Mononuclear cell (primary cell): ENCODE measurements around the gene SSBP3. TPM values are rescaled to one million over a fixed set of nuclear protein-coding genes. Genes with fewer than 3 reads are reported as not detected.
"Not testable (repeated sequence)": the region's sequence is repeated elsewhere in the genome, so short reads cannot be mapped to it uniquely, and the experiment has no call there.

Experiments used
- H3K27me3 ChIP-seq: 2 replicates; pipeline ENCODE4 v1.6.0; 2011; ENCODE audit warnings: low read length, control low read depth; ENCODE audit not compliant: insufficient read depth
- H3K4me1 ChIP-seq: 2 replicates; pipeline ENCODE4 v1.5.1; 2011; ENCODE audit warnings: mild to moderate bottlenecking, low read length, control low read depth; ENCODE audit not compliant: insufficient read depth
- H3K4me3 ChIP-seq: 2 replicates; pipeline ENCODE4 v1.5.1; 2011; ENCODE audit warnings: mild to moderate bottlenecking, low read length, moderate library complexity
- H3K9me3 ChIP-seq: 2 replicates; pipeline ENCODE4 v1.5.1; 2011; ENCODE audit warnings: low read depth, mild to moderate bottlenecking, control low read depth, low read length
- total RNA-seq: library from RNA; depleted of rRNA; stranded (reverse); fragments of >200 nt; gene quantifications from one replicate; pipeline ENCODE4 v1.2.3, GENCODE V29; 2012

Gene SSBP3
- total RNA-seq, 1 donor = 20.8 TPM

- H3K4me1 ChIP-seq, H3K27me3 ChIP-seq, H3K4me3 ChIP-seq, H3K9me3 ChIP-seq: not testable (repeated sequence)
Measured at GRCh38 chr1:54345548-54345947, 60.6 kb downstream of the SSBP3 start.

DNA sequence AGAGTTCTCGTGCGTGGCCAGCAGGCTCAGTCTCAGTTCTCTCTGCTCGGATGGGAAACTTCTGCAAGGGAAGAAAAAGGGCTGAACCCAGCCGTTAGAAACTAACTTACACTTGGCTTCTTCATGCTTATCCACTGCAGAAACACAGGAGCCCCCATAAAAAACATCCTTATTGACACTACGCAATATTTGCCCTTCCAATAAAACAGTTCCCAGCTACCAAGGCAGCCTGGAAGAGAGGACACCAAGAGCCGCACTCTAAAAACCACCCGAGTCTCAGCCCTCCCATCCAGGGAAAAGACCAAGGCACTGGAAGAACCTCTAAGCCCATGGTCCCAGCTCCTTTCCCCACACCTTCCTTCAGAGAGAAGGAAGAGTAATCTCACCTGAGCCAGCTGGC is 61.1 kb downstream of the SSBP3 start:
- no peaks in the 10 kb centered on the region for H3K4me1 ChIP-seq
- H3K27me3 ChIP-seq = no peaks in the 10 kb centered on the region
- H3K9me3 ChIP-seq = no peaks in the 10 kb centered on the region
- no peak overlapping the region for H3K4me3 ChIP-seq

DNA sequence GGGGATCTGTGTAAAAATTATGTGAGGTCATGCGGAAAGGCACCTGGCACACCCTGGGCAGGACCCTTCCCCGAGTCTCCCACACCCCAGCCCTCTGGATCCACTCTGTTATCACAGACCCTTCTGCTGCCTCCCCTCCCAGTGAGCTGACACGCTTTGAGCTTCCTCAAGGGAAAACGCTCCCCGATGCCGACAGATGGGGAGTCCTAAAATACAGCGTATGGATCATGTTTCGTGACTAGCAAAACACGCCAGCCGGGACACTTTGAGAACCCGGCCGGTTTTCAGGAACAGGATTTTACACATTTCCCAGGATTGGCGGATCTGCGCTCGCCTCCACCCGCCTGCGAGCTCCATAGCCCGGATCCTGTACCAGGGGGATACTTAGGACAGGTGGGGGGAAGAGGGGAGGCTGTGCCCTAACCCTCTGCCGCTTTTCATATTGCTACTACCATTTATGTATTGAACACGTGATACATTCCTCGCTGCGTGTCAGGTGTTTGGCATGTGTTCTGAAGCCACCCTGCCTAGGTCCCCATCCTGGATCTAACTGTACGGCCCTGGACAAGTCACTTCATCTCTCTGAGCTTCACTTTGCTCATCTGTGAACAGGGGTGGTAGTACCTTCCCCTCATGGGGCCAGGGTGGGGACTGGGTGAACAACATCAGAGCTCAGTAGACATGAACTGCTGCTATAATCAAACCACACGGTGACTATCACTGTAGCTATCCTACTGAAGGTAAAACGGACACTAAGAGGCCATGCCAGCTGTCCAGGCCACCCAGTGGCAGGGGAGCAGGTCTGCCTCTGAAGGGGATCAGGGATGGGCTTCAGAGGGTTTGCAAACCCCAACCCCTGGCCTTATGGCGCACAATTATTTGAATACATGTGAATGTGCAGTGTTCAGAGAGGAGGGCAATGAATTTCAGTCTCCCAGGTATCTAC is 63.2 kb downstream of the SSBP3 start:
- Histone ChIP-seq H3K9me3 (no peaks in the 10 kb centered on the region), H3K4me1 (peaks cover 4% of the 10 kb centered on the region), H3K27me3 (no peaks in the 10 kb centered on the region), H3K4me3 (no peak overlapping the region)

- Histone ChIP-seq H3K4me3 (no peak overlapping the region), H3K9me3 (no peaks in the 10 kb centered on the region), H3K4me1 (peaks cover 4% of the 10 kb centered on the region), H3K27me3 (no peaks in the 10 kb centered on the region)
Measured at GRCh38 chr1:54342288-54342687, 63.9 kb downstream of the SSBP3 start.

DNA sequence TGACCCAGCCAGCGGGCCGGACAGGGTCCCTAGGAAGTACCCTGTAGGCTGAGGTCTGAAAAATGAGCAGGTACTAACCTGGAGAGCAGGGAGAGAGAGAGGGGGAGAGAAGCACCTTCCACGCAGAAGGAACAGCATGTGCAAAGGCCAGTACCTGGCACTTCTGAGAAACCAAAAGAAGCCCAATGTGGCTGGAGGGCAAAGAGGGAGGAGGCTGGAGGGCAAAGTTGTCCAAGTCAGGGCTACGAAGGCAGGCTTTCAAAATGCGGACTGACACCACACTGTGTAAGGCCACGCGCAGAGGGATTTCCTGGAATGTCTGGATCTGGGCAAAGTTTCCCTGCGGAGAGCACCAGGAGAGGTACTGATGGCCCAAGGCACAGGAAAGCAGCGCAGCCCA is 64.4 kb downstream of the SSBP3 start:
- Histone ChIP-seq H3K4me3 (no peak overlapping the region), H3K27me3 (no peaks in the 10 kb centered on the region), H3K9me3 (no peaks in the 10 kb centered on the region), H3K4me1 (peaks cover 4% of the 10 kb centered on the region)

DNA sequence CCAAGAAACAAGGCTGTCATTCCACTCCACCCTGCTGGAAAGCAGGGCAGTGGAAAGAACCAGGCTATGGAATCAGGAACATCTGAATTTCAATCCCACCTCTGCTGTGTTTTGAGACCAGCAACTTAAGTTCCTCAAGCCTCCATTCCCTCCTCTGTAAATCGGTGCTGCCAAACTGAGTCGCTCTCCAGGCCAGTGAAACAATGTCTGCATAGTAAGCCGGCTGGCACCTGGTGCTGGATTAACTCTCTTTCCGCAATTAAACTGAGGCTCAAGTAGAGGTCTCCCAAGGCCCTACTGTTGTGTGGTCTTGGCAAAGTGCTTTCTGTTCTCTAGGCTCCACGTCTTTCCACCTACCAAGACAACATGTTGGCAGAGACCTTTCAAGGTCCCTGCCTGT is 65.3 kb downstream of the SSBP3 start:
- Histone ChIP-seq H3K9me3 (no peaks in the 10 kb centered on the region), H3K4me1 (peaks cover 4% of the 10 kb centered on the region), H3K27me3 (no peaks in the 10 kb centered on the region), H3K4me3 (no peak overlapping the region)

- H3K4me1 ChIP-seq = peaks cover 4% of the 10 kb centered on the region
Measured at GRCh38 chr1:54340434-54340833, 65.8 kb downstream of the SSBP3 start.

GRCh38 chr1:54339126-54339525 is 67.1 kb downstream of the SSBP3 start:
- H3K27me3 ChIP-seq = no peaks in the 10 kb centered on the region
- peaks cover 4% of the 10 kb centered on the region for H3K4me1 ChIP-seq
- no peaks in the 10 kb centered on the region for H3K9me3 ChIP-seq
- H3K4me3 ChIP-seq = no peak overlapping the region

More at GRCh38 chr1:54340434-54340833, 65.8 kb downstream of the SSBP3 start:
- Histone ChIP-seq H3K27me3 (no peaks in the 10 kb centered on the region), H3K9me3 (no peaks in the 10 kb centered on the region), H3K4me3 (no peak overlapping the region)

DNA sequence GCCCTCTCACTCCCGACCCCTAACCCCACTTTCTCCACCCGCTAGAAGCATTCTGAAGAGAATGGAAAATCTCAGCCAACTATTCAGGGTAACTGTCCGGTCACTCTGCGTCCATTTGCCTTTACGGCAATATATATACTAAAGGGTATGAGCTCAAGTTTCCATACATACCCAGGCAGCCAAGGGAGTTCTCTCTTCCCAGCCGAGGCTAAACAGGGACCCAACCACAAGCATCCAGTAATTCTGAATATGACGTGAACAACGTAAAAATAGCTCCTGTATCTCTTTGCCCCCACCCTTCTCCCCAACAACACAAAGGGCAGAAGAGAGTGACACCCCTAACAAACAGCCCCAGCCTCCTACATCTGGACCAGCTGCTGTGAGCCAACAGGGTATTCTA is 67.7 kb downstream of the SSBP3 start:
- Histone ChIP-seq H3K4me1 (peaks cover 4% of the 10 kb centered on the region), H3K27me3 (no peaks in the 10 kb centered on the region), H3K4me3 (no peak overlapping the region), H3K9me3 (no peaks in the 10 kb centered on the region)

DNA sequence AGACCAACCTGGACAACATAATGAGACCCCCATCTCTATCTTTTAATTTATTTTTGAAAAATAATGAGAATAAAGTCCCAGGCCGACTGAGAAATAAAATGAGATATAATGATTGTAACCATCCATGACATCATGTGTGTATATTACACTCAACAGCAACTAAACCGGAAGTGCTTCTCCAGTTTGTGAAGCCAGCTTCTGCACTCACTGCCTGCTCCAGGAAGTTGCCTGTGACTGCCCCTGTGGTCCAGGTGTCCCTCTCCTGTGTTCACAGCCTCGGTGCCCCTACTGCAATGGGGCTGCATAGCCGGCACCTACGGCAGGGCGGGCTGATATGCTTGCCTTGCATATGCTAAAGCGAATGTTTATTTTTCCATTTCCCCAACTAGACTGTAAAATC is 68.3 kb downstream of the SSBP3 start:
- Histone ChIP-seq H3K27me3 (no peaks in the 10 kb centered on the region), H3K4me3 (no peak overlapping the region), H3K4me1 (peaks cover 6% of the 10 kb centered on the region), H3K9me3 (no peaks in the 10 kb centered on the region)

GRCh38 chr1:54337034-54337433 is 69.2 kb downstream of the SSBP3 start:
- Histone ChIP-seq H3K9me3 (no peaks in the 10 kb centered on the region), H3K27me3 (no peaks in the 10 kb centered on the region), H3K4me3 (no peak overlapping the region), H3K4me1 (peaks cover 9% of the 10 kb centered on the region)

- Histone ChIP-seq H3K9me3 (no peaks in the 10 kb centered on the region), H3K4me3 (no peak overlapping the region), H3K4me1 (peaks cover 12% of the 10 kb centered on the region), H3K27me3 (no peaks in the 10 kb centered on the region)
Measured at GRCh38 chr1:54336116-54336515, 70.1 kb downstream of the SSBP3 start.

DNA sequence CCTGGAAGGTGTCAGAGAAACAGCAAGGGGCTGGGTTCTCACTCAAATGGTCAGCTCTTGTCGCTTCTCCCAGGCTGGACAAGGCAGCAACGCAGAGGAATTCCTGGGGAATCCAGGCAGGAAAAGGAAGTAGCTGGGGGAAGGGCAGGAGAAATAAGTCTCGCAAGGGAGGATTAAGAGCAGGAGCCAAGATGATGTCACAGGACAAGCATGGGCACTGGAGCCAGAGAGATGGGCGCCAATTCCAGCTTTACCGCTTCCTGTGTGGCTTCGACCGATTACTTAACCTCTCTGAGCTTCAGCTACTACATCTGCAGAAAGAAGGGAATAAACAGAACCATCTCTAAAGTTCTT is 70.5 kb downstream of the SSBP3 start:
- Histone ChIP-seq H3K4me3 (no peak overlapping the region), H3K27me3 (no peaks in the 10 kb centered on the region), H3K4me1 (peaks cover 12% of the 10 kb centered on the region), H3K9me3 (no peaks in the 10 kb centered on the region)

GRCh38 chr1:54335011-54335754 is 71.0 kb downstream of the SSBP3 start:
- no peaks in the 10 kb centered on the region for H3K27me3 ChIP-seq
- H3K4me1 ChIP-seq = peaks cover 12% of the 10 kb centered on the region
- H3K9me3 ChIP-seq = no peaks in the 10 kb centered on the region
- H3K4me3 ChIP-seq = no peak overlapping the region

DNA sequence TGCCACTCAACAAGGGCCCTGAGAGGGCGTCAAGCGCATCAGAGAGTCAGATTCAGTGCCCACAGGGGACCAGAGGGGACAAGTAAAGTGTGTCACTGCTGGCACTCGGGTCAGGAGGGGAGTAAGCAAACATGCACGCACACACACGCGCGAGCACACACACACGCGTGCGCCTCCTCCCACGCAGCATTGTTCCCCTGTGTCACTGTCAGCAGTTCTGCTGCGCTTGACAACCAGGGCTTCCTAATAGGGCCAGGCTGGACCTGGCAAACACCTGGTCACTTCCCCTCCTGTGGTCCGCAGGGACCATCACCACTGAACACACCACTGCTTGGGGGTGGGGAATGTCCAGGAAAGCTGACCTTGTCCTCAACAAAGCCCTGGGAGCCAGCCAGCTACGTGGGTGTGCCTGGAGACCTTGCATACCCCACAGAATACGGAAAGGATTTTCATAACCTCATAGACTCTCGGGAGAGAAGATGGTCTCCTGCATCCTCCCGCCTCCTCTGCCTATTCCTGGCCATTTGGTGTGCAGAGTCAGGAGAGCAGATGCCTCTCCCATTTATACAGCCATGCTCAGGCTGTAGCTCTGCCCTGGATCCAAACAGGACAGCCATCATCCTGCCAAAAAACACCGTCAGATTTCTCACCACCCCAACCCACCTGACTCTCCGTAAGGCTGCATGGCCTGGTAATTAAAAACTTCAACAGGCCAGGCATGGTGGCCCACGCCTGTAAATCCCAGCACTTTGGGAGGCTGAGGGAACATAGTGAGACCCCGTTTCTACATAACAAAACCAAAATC is 73.2 kb downstream of the SSBP3 start:
- peaks cover 8% of the 10 kb centered on the region for H3K4me1 ChIP-seq
- H3K27me3 ChIP-seq = no peaks in the 10 kb centered on the region
- no peaks in the 10 kb centered on the region for H3K9me3 ChIP-seq
- no peak overlapping the region for H3K4me3 ChIP-seq
